Activated CD4-positive, alpha-beta T cell treated with anti-CD3 and anti-CD28 coated beads, Interleukin-2, amount 10 ng/mL, durations not matched to agents 7 days and 5 days (primary cell): Measurements from ENCODE around the gene CTDSPL. TPM values are rescaled to one million over a fixed set of nuclear protein-coding genes. Genes with fewer than 3 reads are reported as not detected.

Experiments used
- CTCF ChIA-PET: fragments of 350-600 bp; sonication (Branson Sonifier 250); formaldehyde crosslinking; loops from one replicate; lab custom pipeline; 2021; ENCODE audit warnings: antibody characterized with exemption; lab: Charles Lee
- POLR2A ChIA-PET: fragments of 350-600 bp; sonication (Branson Sonifier 250); formaldehyde crosslinking; loops from one replicate; lab custom pipeline; 2021; ENCODE audit warnings: antibody characterized with exemption; lab: Charles Lee
- DNase-seq: peaks from one replicate; pipeline ENCODE4 v3.0.0-alpha.2; 2020
- H3K27ac Mint-ChIP-seq: one replicate; pipeline ENCODE4 v1.8.0; 2021; ENCODE audit warnings: mild to moderate bottlenecking, moderate library complexity, mixed read lengths
- H3K27me3 Mint-ChIP-seq: one replicate; pipeline ENCODE4 v1.8.0; 2021; ENCODE audit warnings: mixed read lengths
- H3K36me3 Mint-ChIP-seq: one replicate; pipeline ENCODE4 v1.8.0; 2021; ENCODE audit warnings: low read depth, mixed read lengths
- H3K4me1 Mint-ChIP-seq: one replicate; pipeline ENCODE4 v1.8.0; 2021; ENCODE audit warnings: mixed read lengths
- H3K4me3 Mint-ChIP-seq: one replicate; pipeline ENCODE4 v1.8.0; 2021; ENCODE audit warnings: mild to moderate bottlenecking, moderate library complexity, mixed read lengths
- H3K9me3 Mint-ChIP-seq: one replicate; pipeline ENCODE4 v1.8.0; 2021; ENCODE audit warnings: mixed read lengths
- total RNA-seq, 2 experiments: library from RNA; stranded (reverse); gene quantifications; one replicate each; pipeline ENCODE4 v1.2.3, GENCODE V29; 2021

Gene CTDSPL
- total RNA-seq, 2 experiments from 2014 or later: 4.6 to 4.7 TPM

GRCh38 chr3:37886395-37886794 is 24.7 kb downstream of the CTDSPL start:
- Mint-ChIP-seq H3K36me3 (no peaks in the 10 kb centered on the region), H3K27me3 (peaks cover 5% of the 10 kb centered on the region), H3K4me1 (no peaks in the 10 kb centered on the region), H3K27ac (no peak overlapping the region), H3K4me3 (no peak overlapping the region), H3K9me3 (no peaks in the 10 kb centered on the region)
- DNase-seq: no peak
- CTCF ChIA-PET: interaction anchor here (1.0 to 1.8 kb wide), 4 partner anchors 8 to 13 kb away, joined by 3 to 5 read pairs (median 4); no protein-coding TSS in a partner anchor
- POLR2A ChIA-PET: no interaction called here

DNA sequence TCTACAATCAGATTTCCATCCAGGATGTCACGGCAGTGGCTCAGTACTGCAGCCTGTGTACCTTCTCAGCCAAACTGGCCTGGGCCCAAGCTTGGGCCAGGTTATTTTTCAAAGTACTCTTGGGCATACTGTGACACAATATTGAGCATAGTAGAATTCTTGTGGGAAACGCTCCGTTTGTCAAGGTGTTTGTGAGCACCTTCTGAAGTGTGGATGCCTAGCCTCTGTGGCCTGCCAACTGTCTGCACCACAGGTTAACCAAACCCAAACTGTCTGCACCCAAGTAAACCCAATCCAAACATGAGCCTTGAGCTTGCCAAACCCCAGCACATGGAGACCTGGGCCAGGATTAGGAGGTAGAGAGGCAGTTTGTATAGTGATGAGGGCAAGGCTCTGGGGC is 25.4 kb downstream of the CTDSPL start:
- no peak for DNase-seq
- no peak overlapping the region for H3K27ac Mint-ChIP-seq
- ChIA-PET CTCF (interaction anchor here (0.6 to 1.7 kb wide), 3 partner anchors 13 to 51 kb away, joined by 3 to 4 read pairs (median 4); no protein-coding TSS in a partner anchor), POLR2A (no interaction called here)
- no peaks in the 10 kb centered on the region for H3K9me3 Mint-ChIP-seq
- no peak overlapping the region for H3K4me3 Mint-ChIP-seq
- H3K27me3 Mint-ChIP-seq: peaks cover 5% of the 10 kb centered on the region
- H3K36me3 Mint-ChIP-seq: no peaks in the 10 kb centered on the region
- H3K4me1 Mint-ChIP-seq: no peaks in the 10 kb centered on the region

- Mint-ChIP-seq H3K4me3 (no peak overlapping the region), H3K9me3 (no peaks in the 10 kb centered on the region), H3K36me3 (no peaks in the 10 kb centered on the region), H3K27me3 (peaks cover 5% of the 10 kb centered on the region), H3K27ac (no peak overlapping the region), H3K4me1 (no peaks in the 10 kb centered on the region)
- ChIA-PET POLR2A (no interaction called here), CTCF (interaction anchor here (0.6 to 1.7 kb wide), 2 partner anchors 12 to 50 kb away, joined by 4 read pairs; no protein-coding TSS in a partner anchor)
- no peak for DNase-seq
Measured at GRCh38 chr3:37887824-37888223, 26.1 kb downstream of the CTDSPL start.

DNA sequence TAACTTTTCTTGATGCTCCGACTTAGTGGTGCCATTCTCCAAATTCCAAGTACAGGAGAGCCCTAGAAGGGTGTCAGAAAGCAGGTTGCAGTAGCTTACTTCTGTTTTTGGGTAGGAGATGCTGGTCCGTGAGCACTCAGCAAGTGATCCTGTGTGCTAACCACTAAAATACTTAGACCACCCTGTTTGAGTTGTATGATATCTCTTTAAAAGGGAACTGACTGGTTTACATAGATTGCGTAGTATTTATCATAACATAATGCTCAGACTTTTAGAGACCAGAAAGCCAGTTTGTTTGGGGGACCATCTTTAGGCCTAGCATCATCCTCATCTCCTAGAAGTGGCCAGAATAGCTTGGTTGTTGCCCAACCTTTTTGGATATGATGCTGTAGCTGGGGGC is 26.7 kb downstream of the CTDSPL start:
- DNase-seq: no peak
- Mint-ChIP-seq H3K4me3 (no peak overlapping the region), H3K36me3 (no peaks in the 10 kb centered on the region), H3K4me1 (no peaks in the 10 kb centered on the region), H3K27ac (no peak overlapping the region), H3K9me3 (no peaks in the 10 kb centered on the region), H3K27me3 (peaks cover 5% of the 10 kb centered on the region)
- POLR2A ChIA-PET: no interaction called here
- CTCF ChIA-PET: interaction anchor here (0.5 kb wide), 1 partner anchor 263 kb away, joined by 4 read pairs; no protein-coding TSS in a partner anchor

DNA sequence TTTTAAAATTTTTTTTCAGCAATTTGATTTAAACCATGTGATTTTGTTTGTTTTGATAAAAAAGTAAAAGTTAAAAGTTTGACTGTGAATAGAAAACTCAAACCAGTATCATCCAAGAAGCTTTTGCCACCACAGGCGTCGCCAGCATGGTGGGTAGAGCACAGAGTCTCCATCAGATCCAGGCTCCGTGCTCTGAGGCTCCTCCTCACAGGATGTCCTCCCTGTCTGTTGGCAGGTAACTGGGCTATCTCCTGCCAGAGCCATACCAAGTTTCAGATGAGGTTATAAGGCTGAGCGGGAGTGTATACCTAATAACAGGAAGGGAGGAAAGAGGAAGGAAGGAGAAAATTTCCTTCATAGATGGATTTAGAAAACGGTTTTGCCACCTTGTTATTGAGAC is 28.8 kb downstream of the CTDSPL start:
- H3K4me1 Mint-ChIP-seq: no peaks in the 10 kb centered on the region
- no peak overlapping the region for H3K4me3 Mint-ChIP-seq
- H3K27ac Mint-ChIP-seq: no peak overlapping the region
- H3K9me3 Mint-ChIP-seq: no peaks in the 10 kb centered on the region
- H3K27me3 Mint-ChIP-seq: no peaks in the 10 kb centered on the region
- ChIA-PET CTCF (interaction anchor here (1.1 to 1.7 kb wide), 3 partner anchors 9 to 12 kb away, joined by 3 to 4 read pairs (median 4); no protein-coding TSS in a partner anchor), POLR2A (no interaction called here)
- H3K36me3 Mint-ChIP-seq: no peaks in the 10 kb centered on the region
- DNase-seq: no peak

DNA sequence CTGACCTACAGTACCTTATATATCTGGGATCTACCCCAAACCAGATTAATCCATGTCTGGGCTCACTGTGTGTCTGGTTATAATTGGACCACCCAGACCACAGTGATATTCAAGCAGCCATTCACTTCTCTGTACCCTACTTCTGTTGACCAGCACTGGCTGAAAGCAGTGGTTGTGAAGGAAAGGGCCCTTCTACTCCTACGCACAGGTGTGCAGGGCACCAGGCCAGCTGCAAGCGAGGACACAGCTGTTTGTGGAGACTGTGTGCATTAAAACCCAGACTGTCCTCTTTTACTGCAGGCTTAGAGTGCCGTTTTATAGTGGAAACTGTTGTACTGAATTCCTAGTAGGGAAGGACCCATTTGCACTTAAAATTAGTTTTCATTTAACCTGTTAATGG is 29.5 kb downstream of the CTDSPL start:
- Mint-ChIP-seq H3K27ac (no peak overlapping the region), H3K36me3 (no peaks in the 10 kb centered on the region), H3K4me3 (no peak overlapping the region), H3K4me1 (no peaks in the 10 kb centered on the region), H3K27me3 (no peaks in the 10 kb centered on the region), H3K9me3 (no peaks in the 10 kb centered on the region)
- CTCF ChIA-PET: interaction anchor here (1.4 to 1.7 kb wide), 2 partner anchors 8 to 11 kb away, joined by 4 read pairs; no protein-coding TSS in a partner anchor
- no peak for DNase-seq
- POLR2A ChIA-PET: no interaction called here

DNA sequence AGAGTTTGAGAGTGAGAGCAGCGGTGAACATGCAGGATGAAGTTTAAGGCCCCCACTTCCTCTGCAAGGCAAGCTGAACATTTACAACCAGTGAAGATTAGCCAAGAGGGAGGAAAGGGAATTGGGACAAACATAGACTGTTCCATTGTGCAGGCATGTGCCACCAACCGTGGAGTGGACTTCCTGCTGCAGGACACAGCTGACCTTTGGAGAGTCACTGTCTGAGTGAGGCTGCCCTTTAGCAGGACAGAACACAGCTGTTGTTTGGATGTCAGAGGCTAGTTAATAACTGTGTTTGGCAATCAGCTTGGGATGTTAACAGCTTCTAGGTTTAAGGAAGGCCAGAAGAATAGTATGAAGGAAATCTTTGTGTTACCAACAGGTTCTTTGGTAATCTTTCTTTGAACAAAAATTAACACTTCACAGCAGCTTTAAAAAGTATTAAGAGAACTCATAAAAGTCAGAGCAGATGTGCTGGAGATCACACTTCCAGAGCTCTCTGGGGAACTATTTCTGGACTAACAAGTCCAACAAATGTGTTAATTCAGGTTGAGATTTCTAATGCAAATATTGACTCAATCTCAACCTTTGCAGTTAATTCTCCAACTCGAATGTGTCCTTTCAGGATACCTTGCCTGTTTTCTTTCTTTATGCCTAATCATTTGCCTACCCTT is 31.4 kb downstream of the CTDSPL start:
- Mint-ChIP-seq H3K27me3 (no peaks in the 10 kb centered on the region), H3K36me3 (no peaks in the 10 kb centered on the region)
- CTCF ChIA-PET: interaction anchor here (0.8 to 1.5 kb wide), 3 partner anchors 8 to 74 kb away, joined by 3 to 4 read pairs (median 3); no protein-coding TSS in a partner anchor

DNA sequence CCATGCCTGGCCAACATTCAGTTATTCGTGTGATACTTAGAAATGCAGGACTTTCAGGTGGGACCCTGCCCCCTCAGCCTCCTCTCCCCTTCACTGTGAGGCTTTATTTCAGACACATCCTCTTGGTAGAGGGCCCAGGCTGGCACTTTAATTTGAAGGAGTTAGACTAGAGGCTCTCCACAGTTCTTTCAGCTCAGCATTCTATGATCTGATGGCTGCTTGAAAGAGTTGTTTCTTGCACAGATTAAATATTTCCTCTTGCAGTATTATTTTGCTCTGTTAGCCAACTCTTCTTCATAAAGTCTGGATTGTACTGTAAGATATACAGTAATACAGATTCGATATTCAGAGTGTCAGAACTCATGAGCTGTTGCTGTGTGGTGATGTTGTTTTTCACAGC is 35.1 kb downstream of the CTDSPL start:
- H3K9me3 Mint-ChIP-seq: no peaks in the 10 kb centered on the region
- CTCF ChIA-PET: interaction anchor here (1.2 to 2.3 kb wide), 3 partner anchors 9 to 33 kb away, joined by 3 to 5 read pairs (median 3); no protein-coding TSS in a partner anchor
- no peak overlapping the region for H3K4me3 Mint-ChIP-seq

More for the DNA sequence above, 31.4 kb downstream of the CTDSPL start:
- DNase-seq: no peak
- Mint-ChIP-seq H3K4me3 (no peak overlapping the region), H3K4me1 (no peaks in the 10 kb centered on the region), H3K9me3 (no peaks in the 10 kb centered on the region), H3K27ac (no peak overlapping the region)
- POLR2A ChIA-PET: no interaction called here

GRCh38 chr3:37897763-37898162 is 36.1 kb downstream of the CTDSPL start:
- peaks cover 28% of the 10 kb centered on the region for H3K4me1 Mint-ChIP-seq
- CTCF ChIA-PET: interaction anchor here (1.3 to 2.6 kb wide), 3 partner anchors 12 to 34 kb away, joined by 3 to 11 read pairs (median 5); no protein-coding TSS in a partner anchor

More for the DNA sequence above, 35.1 kb downstream of the CTDSPL start:
- DNase-seq: no peak
- POLR2A ChIA-PET: no interaction called here
- H3K4me1 Mint-ChIP-seq: peaks cover 19% of the 10 kb centered on the region
- no peak overlapping the region for H3K27ac Mint-ChIP-seq
- no peaks in the 10 kb centered on the region for H3K36me3 Mint-ChIP-seq
- H3K27me3 Mint-ChIP-seq: no peaks in the 10 kb centered on the region

DNA sequence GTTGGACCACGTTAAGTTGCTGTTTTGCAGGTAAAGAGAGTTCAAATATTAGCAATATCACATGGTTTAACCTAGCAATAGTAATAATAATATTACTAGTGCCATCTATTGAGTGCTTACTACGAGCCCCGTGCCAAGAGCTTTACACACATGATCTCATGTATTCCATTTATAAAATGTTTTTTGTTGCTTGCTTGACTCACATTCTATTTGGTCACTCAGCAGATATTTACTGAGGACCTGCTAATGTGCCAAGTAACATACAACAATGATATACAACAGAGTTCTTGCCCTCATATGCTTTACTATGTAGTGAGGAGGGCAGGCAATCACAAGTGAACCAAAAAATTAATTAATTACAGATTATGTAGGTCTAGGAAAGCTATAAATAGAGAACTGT is 36.7 kb downstream of the CTDSPL start:
- Mint-ChIP-seq H3K4me1 (peaks cover 35% of the 10 kb centered on the region), H3K27me3 (no peaks in the 10 kb centered on the region), H3K4me3 (no peak overlapping the region), H3K9me3 (no peaks in the 10 kb centered on the region), H3K36me3 (no peaks in the 10 kb centered on the region), H3K27ac (no peak overlapping the region)
- CTCF ChIA-PET: interaction anchor here (0.7 to 2.6 kb wide), 3 partner anchors 12 to 76 kb away, joined by 3 to 11 read pairs (median 5); no protein-coding TSS in a partner anchor
- POLR2A ChIA-PET: no interaction called here
- DNase-seq: no peak

More at GRCh38 chr3:37897763-37898162, 36.1 kb downstream of the CTDSPL start:
- Mint-ChIP-seq H3K9me3 (no peaks in the 10 kb centered on the region), H3K27me3 (no peaks in the 10 kb centered on the region), H3K4me3 (no peak overlapping the region), H3K36me3 (no peaks in the 10 kb centered on the region), H3K27ac (no peak overlapping the region)
- POLR2A ChIA-PET: no interaction called here
- no peak for DNase-seq

- no peaks in the 10 kb centered on the region for H3K36me3 Mint-ChIP-seq
- no peak overlapping the region for H3K4me3 Mint-ChIP-seq
- no peaks in the 10 kb centered on the region for H3K9me3 Mint-ChIP-seq
- no peaks in the 10 kb centered on the region for H3K27me3 Mint-ChIP-seq
- H3K27ac Mint-ChIP-seq: no peak overlapping the region
- DNase-seq: no peak
- POLR2A ChIA-PET: no interaction called here
- peaks cover 40% of the 10 kb centered on the region for H3K4me1 Mint-ChIP-seq
- CTCF ChIA-PET: interaction anchor here (0.8 to 2.6 kb wide), 5 partner anchors 8 to 98 kb away, joined by 3 to 11 read pairs (median 4); no protein-coding TSS in a partner anchor
Measured at GRCh38 chr3:37899101-37899707, 37.5 kb downstream of the CTDSPL start.

- Mint-ChIP-seq H3K27ac (no peak overlapping the region), H3K4me3 (no peak overlapping the region), H3K36me3 (no peaks in the 10 kb centered on the region), H3K4me1 (peaks cover 43% of the 10 kb centered on the region), H3K27me3 (no peaks in the 10 kb centered on the region), H3K9me3 (no peaks in the 10 kb centered on the region)
- ChIA-PET POLR2A (no interaction called here), CTCF (interaction anchor here (0.8 to 2.6 kb wide), 5 partner anchors 9 to 97 kb away, joined by 3 to 11 read pairs (median 4); no protein-coding TSS in a partner anchor)
- DNase-seq: no peak
Measured at GRCh38 chr3:37899711-37900306, 38.1 kb downstream of the CTDSPL start.
